OCI-LY7 (cell line): ENCODE data around the gene CA12. TPM values are rescaled to one million over a fixed set of nuclear protein-coding genes. Genes with fewer than 3 reads are reported as not detected.

Source experiments
- BruUV-seq: library from RNA; stranded (reverse); fragments of 400-500 nt; replicated peaks from 2 replicates; lab custom pipeline; 2021; lab: Mats Ljungman, UMichigan
- CTCF ChIA-PET: fragments of 300-600 bp; sonication (Branson Sonifier 250); formaldehyde crosslinking; loops from one replicate; lab custom pipeline; 2022; ENCODE audit warnings: antibody characterized with exemption; ENCODE audit not compliant: unreplicated experiment; lab: Charles Lee
- POLR2A ChIA-PET: fragments of 300-600 bp; sonication (Branson Sonifier 250); formaldehyde crosslinking; loops from one replicate; lab custom pipeline; 2022; ENCODE audit warnings: antibody characterized with exemption; lab: Charles Lee
- DNase-seq: peaks from one replicate; pipeline ENCODE4 v3.0.0-alpha.2; 2015; ENCODE audit warnings: low spot score
- H2AFZ ChIP-seq: fragments of 200-600 bp; sonication (generic), shearing (Covaris generic); 2 replicates; pipeline ENCODE4 v1.6.1; 2014; ENCODE audit warnings: mild to moderate bottlenecking, antibody characterized with exemption, low read length, moderate library complexity
- H3K27ac ChIP-seq: fragments of 200-600 bp; sonication (generic); 2 replicates; pipeline ENCODE4 v1.5.1; 2014; ENCODE audit warnings: mixed run types, low read depth, mild to moderate bottlenecking, moderate library complexity, low read length, inconsistent platforms; ENCODE audit not compliant: poor library complexity, severe bottlenecking
- H3K36me3 ChIP-seq: fragments of 200-600 bp; sonication (generic); 2 replicates; pipeline ENCODE4 v1.6.1; 2014; ENCODE audit warnings: mild to moderate bottlenecking, antibody characterized with exemption, low read length, moderate library complexity, mixed read lengths; ENCODE audit not compliant: insufficient read depth
- H3K4me1 ChIP-seq: fragments of 200-600 bp; sonication (generic); 2 replicates; pipeline ENCODE4 v1.5.1; 2014; ENCODE audit warnings: mild to moderate bottlenecking, low read length; ENCODE audit not compliant: insufficient read depth, poor library complexity, severe bottlenecking
- H3K4me2 ChIP-seq: fragments of 200-600 bp; sonication (generic); 2 replicates; pipeline ENCODE4 v1.6.1; 2014; ENCODE audit warnings: mild to moderate bottlenecking, low read length
- H3K4me3 ChIP-seq: fragments of 200-600 bp; sonication (generic); 2 replicates; pipeline ENCODE4 v1.5.1; 2014; ENCODE audit warnings: mild to moderate bottlenecking, low read depth, low read length; ENCODE audit not compliant: poor library complexity, severe bottlenecking
- H3K79me2 ChIP-seq: fragments of 200-600 bp; sonication (generic); 2 replicates; pipeline ENCODE4 v1.6.1; 2016; ENCODE audit warnings: low read depth, mild to moderate bottlenecking, low read length, moderate library complexity, mixed read lengths; ENCODE audit not compliant: insufficient read depth
- H3K9me2 ChIP-seq: fragments of 200-600 bp; sonication (generic); 2 replicates; pipeline ENCODE4 v1.6.1; 2016; ENCODE audit warnings: mild to moderate bottlenecking, low read length, mixed read lengths; ENCODE audit not compliant: insufficient read depth
- H3K9me3 ChIP-seq: fragments of 200-600 bp; sonication (generic); 2 replicates; pipeline ENCODE4 v1.6.1; 2014; ENCODE audit warnings: mild to moderate bottlenecking, mixed run types, low read length, mixed read lengths
- H4K20me1 ChIP-seq: fragments of 200-600 bp; sonication (generic); 2 replicates; pipeline ENCODE4 v1.6.1; 2014; ENCODE audit warnings: mild to moderate bottlenecking, antibody characterized with exemption, low read length, moderate library complexity, mixed read lengths; ENCODE audit not compliant: insufficient read depth
- CTCF ChIP-seq: fragments of 200-600 bp; sonication (generic); conservative IDR thresholded peaks from 2 replicates; pipeline ENCODE4 v1.5.1; 2014; ENCODE audit warnings: mild to moderate bottlenecking, antibody characterized with exemption, low read length, moderate library complexity, mixed read lengths
- EZH2phosphoT487 ChIP-seq: fragments of 200-600 bp; sonication (generic); IDR thresholded peaks from 2 replicates; pipeline ENCODE4 v1.6.1; 2018; ENCODE audit warnings: low read depth, borderline replicate concordance, mild to moderate bottlenecking, mixed run types, antibody characterized with exemption, low read length, moderate library complexity, mixed read lengths
- intact Hi-C: fragments of 100-400 bp; cut with micrococcal nuclease; formaldehyde crosslinking; loops from one replicate; pipeline ENCODE4 v1.10.0; 2022; ENCODE audit not compliant: unreplicated experiment
- total RNA-seq, 2 experiments: library from RNA; depleted of rRNA in 1 of 2; stranded (reverse); fragments of >200 nt in 1 of 2; shearing (Covaris generic) in 1 of 2; gene quantifications; 2 replicates each; pipeline ENCODE4 v1.2.3, GENCODE V29; 2014 to 2022

The CA12 gene
- total RNA-seq, 2 experiments from 2014 or later, result not detected

GRCh38 chr15:63370764-63371163, 10.9 kb downstream of the CA12 start:
- Histone ChIP-seq H3K4me1 (no peaks in the 10 kb centered on the region), H3K9me2 (no peaks in the 10 kb centered on the region), H2AFZ (no peak overlapping the region), H3K9me3 (no peaks in the 10 kb centered on the region), H3K4me2 (no peak overlapping the region), H4K20me1 (no peaks in the 10 kb centered on the region), H3K79me2 (no peaks in the 10 kb centered on the region), H3K4me3 (no peak overlapping the region), H3K36me3 (no peaks in the 10 kb centered on the region), H3K27ac (no peak overlapping the region)
- intact Hi-C loops, result no loop called here
- ChIA-PET CTCF (no interaction called here), POLR2A (no interaction called here)
- DNase-seq, result no peak
- BruUV-seq, result no TSS peak
- TF ChIP-seq EZH2phosphoT487, result no peak
- TF ChIP-seq CTCF, result no peak

GRCh38 chr15:63369781-63370180, 11.9 kb downstream of the CA12 start:
- ChIA-PET CTCF (no interaction called here), POLR2A (interaction anchor here (0.6 kb wide), 1 partner anchor 1193 kb away, joined by 3 read pairs; no protein-coding TSS in a partner anchor)
- Histone ChIP-seq H3K9me3 (no peaks in the 10 kb centered on the region), H3K4me3 (no peak overlapping the region), H3K27ac (no peak overlapping the region), H3K4me2 (no peak overlapping the region), H3K9me2 (no peaks in the 10 kb centered on the region), H3K36me3 (no peaks in the 10 kb centered on the region), H3K4me1 (no peaks in the 10 kb centered on the region), H4K20me1 (no peaks in the 10 kb centered on the region), H3K79me2 (no peaks in the 10 kb centered on the region), H2AFZ (no peak overlapping the region)
- BruUV-seq, result no TSS peak
- DNase-seq, result no peak
- no peak for TF ChIP-seq CTCF
- no peak for TF ChIP-seq EZH2phosphoT487
- intact Hi-C loops, result no loop called here

DNA sequence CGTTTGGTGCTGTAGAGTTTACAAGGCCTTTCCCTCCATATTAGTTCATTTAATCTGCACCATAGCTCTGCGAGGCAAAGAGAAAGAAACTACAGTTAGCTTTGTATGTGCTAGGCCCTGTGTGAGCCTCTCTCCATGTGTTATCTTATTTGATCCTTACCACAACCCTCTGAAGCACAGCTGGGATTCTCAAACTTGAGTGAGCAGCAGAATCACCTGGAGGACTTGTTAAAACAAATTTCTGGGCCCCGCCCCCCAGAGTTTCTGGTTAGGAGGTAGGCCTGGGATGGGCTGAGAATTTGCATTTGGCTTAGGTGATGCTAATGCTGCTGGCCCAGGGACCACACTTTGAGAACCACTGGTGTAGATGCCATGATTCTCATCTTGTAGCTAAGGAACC, 12.3 kb downstream of the CA12 start:
- Histone ChIP-seq H3K36me3 (no peaks in the 10 kb centered on the region), H3K27ac (no peak overlapping the region), H4K20me1 (no peaks in the 10 kb centered on the region), H3K9me2 (no peaks in the 10 kb centered on the region), H3K9me3 (no peaks in the 10 kb centered on the region), H3K4me1 (no peaks in the 10 kb centered on the region), H3K79me2 (no peaks in the 10 kb centered on the region), H3K4me2 (no peak overlapping the region), H2AFZ (no peak overlapping the region), H3K4me3 (no peak overlapping the region)
- no peak for TF ChIP-seq EZH2phosphoT487
- TF ChIP-seq CTCF, result no peak
- DNase-seq, result peak; percentile 8
- ChIA-PET CTCF (no interaction called here), POLR2A (interaction anchor here (0.5 kb wide), 1 partner anchor 514 kb away, joined by 4 read pairs; no protein-coding TSS in a partner anchor)
- intact Hi-C loops, result no loop called here
- BruUV-seq, result no TSS peak
